ENCODE results near the gene IPO8. TPM values are rescaled to one million over a fixed set of nuclear protein-coding genes. Genes with fewer than 3 reads are reported as not detected.

IPO8 gene
- polyA plus RNA-seq (ENCODE audit: insufficient read depth in 1 of 5, insufficient read length in 5 of 5, low replicate concordance in 1 of 5), result 10 to 100 TPM; 34.5 to 54.9 (median 50.3) TPM
- long read RNA-seq, donor 1, result 0 reads
- long read RNA-seq, donor 2, partial matches to known transcripts, result 11 of 11 reads
- long read RNA-seq, donor 2, other reads (novel, unspliced or antisense), result 0 of 11 reads
- long read RNA-seq, donor 3, partial matches to known transcripts, result 0 of 1 reads
- long read RNA-seq, donor 3, other reads (novel, unspliced or antisense), result 0 of 1 reads
- long read RNA-seq, donor 4, result 0 reads
- long read RNA-seq, donor 5, full-length matches to known transcripts, result 4 of 13 reads
- long read RNA-seq, donor 5, partial matches to known transcripts, result 9 of 13 reads
- long read RNA-seq, donor 5, other reads (novel, unspliced or antisense), result 0 of 13 reads
- long read RNA-seq, donor 6, full-length matches to known transcripts, result 1 of 6 reads
- long read RNA-seq, donor 6, partial matches to known transcripts, result 5 of 6 reads
- long read RNA-seq, donor 6, other reads (novel, unspliced or antisense), result 0 of 6 reads
- long read RNA-seq, donor 7, full-length matches to known transcripts, result 3 of 25 reads
- long read RNA-seq, donor 7, partial matches to known transcripts, result 22 of 25 reads
- long read RNA-seq, donor 7, other reads (novel, unspliced or antisense), result 0 of 25 reads
- long read RNA-seq, donor 8, full-length matches to known transcripts, result 1 of 1 reads
- long read RNA-seq, donor 8, partial matches to known transcripts, result 0 of 1 reads
- long read RNA-seq, donor 8, other reads (novel, unspliced or antisense), result 0 of 1 reads

GRCh38 chr12:30695199-30696102 is at the start of gene IPO8:
Gene IPO8, minus strand, starts transcription at chr12:30695869. Its CDS starts 222 bp downstream, at chr12:30695647.
- DNase-seq, result peak; percentile 89

- DNase-seq, result no peak
These were observed 48.7 kb upstream of the IPO8 start for GRCh38 chr12:30744321-30744720.

- DNase-seq, result no peak
These were observed 44.6 kb upstream of the IPO8 start for GRCh38 chr12:30740274-30740673.

- no peak for DNase-seq
These were observed 43.4 kb upstream of the IPO8 start for GRCh38 chr12:30739020-30739419.

GRCh38 chr12:30732954-30733637 is 37.4 kb upstream of the IPO8 start:
- DNase-seq, result no peak

GRCh38 chr12:30730011-30730410 is 34.3 kb upstream of the IPO8 start:
- no peak for DNase-seq

GRCh38 chr12:30729547-30729946 is 33.9 kb upstream of the IPO8 start:
- DNase-seq, result no peak

- no peak for DNase-seq
These were observed 31.0 kb upstream of the IPO8 start for GRCh38 chr12:30726647-30727046.

- no peak for DNase-seq
These were observed 30.1 kb upstream of the IPO8 start for GRCh38 chr12:30725739-30726138.

- DNase-seq, result no peak
These were observed 23.4 kb upstream of the IPO8 start for GRCh38 chr12:30719060-30719459.

- no peak for DNase-seq
These were observed 12.1 kb upstream of the IPO8 start for GRCh38 chr12:30707613-30708342.

- DNase-seq, result no peak
These were observed 10.8 kb upstream of the IPO8 start for GRCh38 chr12:30706476-30706875.

GRCh38 chr12:30701056-30701455 is 5.4 kb upstream of the IPO8 start:
- DNase-seq, result no peak

GRCh38 chr12:30700216-30700900 is 4.7 kb upstream of the IPO8 start:
- DNase-seq, result no peak

GRCh38 chr12:30698346-30698745 is 2.7 kb upstream of the IPO8 start:
- DNase-seq, result no peak

GRCh38 chr12:30696943-30697342 is 1.3 kb upstream of the IPO8 start:
- DNase-seq, result no peak

GRCh38 chr12:30696486-30696885 is 817 bp upstream of the IPO8 start:
- DNase-seq, result no peak

GRCh38 chr12:30696103-30696408 is 387 bp upstream of the IPO8 start:
- no peak for DNase-seq

- DNase-seq, result peak in 1 of 2 donors; percentile 32
These were observed 1.1 kb downstream of the IPO8 start for GRCh38 chr12:30694412-30695198.

Measured in right lung (tissue), 10 donors.